HEK293 (cell line): ENCODE results near the gene GPR39.

Source experiments
- CTCF ChIA-PET: fragments of 350-600 bp; formaldehyde crosslinking; extraction: SDS; loops from one replicate; lab custom pipeline; 2021; ENCODE audit warnings: antibody characterized with exemption; lab: Yijun Ruan, JAX
- POLR2A ChIA-PET: fragments of 300-600 bp; formaldehyde crosslinking; extraction: SDS; loops from one replicate; lab custom pipeline; 2020; ENCODE audit warnings: antibody characterized with exemption, inconsistent platforms; lab: Yijun Ruan, JAX
- H3K27ac ChIP-seq: fragments of 200-500 bp; sonication (Bioruptor generic); 2 replicates; pipeline ENCODE4 v1.5.1; 2014; ENCODE audit warnings: low read depth, low read length, control low read depth, inconsistent platforms; ENCODE audit errors: extremely low read depth
- H3K36me3 ChIP-seq, 2 experiments: fragments of 200-500 bp in 1 of 2; sonication (Bioruptor generic) in 1 of 2; 1 replicate in 1 of 2; 2 replicates in 1 of 2; pipeline ENCODE4 v1.5.1; 2014 to 2017; ENCODE audit warnings: inconsistent platforms in 2 of 2, low read length in 2 of 2; ENCODE audit not compliant: control insufficient read depth in 2 of 2, insufficient read depth in 1 of 2
- H3K4me1 ChIP-seq: fragments of 200-500 bp; sonication (Bioruptor generic); 2 replicates; pipeline ENCODE4 v1.5.1; 2014; ENCODE audit warnings: mild to moderate bottlenecking, low read length, inconsistent platforms; ENCODE audit not compliant: control insufficient read depth, insufficient read depth
- H3K4me3 ChIP-seq: 2 replicates; pipeline ENCODE4 v1.5.1; 2011; ENCODE audit warnings: low read depth, mild to moderate bottlenecking, control low read depth, low read length, moderate library complexity
- H3K9me3 ChIP-seq: fragments of 200-500 bp; sonication (Bioruptor generic); 2 replicates; pipeline ENCODE4 v1.5.1; 2014; ENCODE audit warnings: low read depth, low read length, inconsistent platforms; ENCODE audit not compliant: control insufficient read depth, insufficient read depth
- GLI2 ChIP-seq: fragments of 450-650 bp; formaldehyde crosslinking; IDR thresholded peaks from 2 replicates; pipeline ENCODE4; 2017; ENCODE audit warnings: missing biosample characterization, missing genetic modification characterization, low read depth, borderline replicate concordance
- MZF1 ChIP-seq: fragments of 450-650 bp; formaldehyde crosslinking; IDR thresholded peaks from 2 replicates; pipeline ENCODE4 v1.5.1; 2017; ENCODE audit warnings: missing biosample characterization, missing genetic modification characterization, borderline replicate concordance
- PBX3 ChIP-seq: sonication (generic); formaldehyde crosslinking; IDR thresholded peaks from 2 replicates; pipeline ENCODE4 v1.8.1; 2022; ENCODE audit warnings: mild to moderate bottlenecking, moderate library complexity, missing genetic modification reagents
- PRDM10 ChIP-seq: fragments of 450-650 bp; formaldehyde crosslinking; IDR thresholded peaks from 2 replicates; pipeline ENCODE4 v1.5.1; 2016; ENCODE audit warnings: missing biosample characterization, missing genetic modification characterization
- SCRT1 ChIP-seq: fragments of 450-650 bp; formaldehyde crosslinking; IDR thresholded peaks from 2 replicates; pipeline ENCODE4 v1.5.1; 2016; ENCODE audit warnings: missing biosample characterization, missing genetic modification characterization, borderline replicate concordance
- SP7 ChIP-seq: fragments of 450-650 bp; formaldehyde crosslinking; IDR thresholded peaks from 2 replicates; pipeline ENCODE4 v1.5.1; 2016; ENCODE audit warnings: missing biosample characterization, missing genetic modification characterization
- ZBTB17 ChIP-seq: fragments of 450-650 bp; formaldehyde crosslinking; IDR thresholded peaks from 2 replicates; pipeline ENCODE4 v1.5.1; 2016; ENCODE audit warnings: missing biosample characterization, missing genetic modification characterization
- ZFP3 ChIP-seq: fragments of 450-650 bp; formaldehyde crosslinking; IDR thresholded peaks from 2 replicates; pipeline ENCODE4 v1.5.1; 2016; ENCODE audit warnings: low read depth, missing biosample characterization, missing genetic modification characterization
- ZNF23 ChIP-seq: fragments of 450-650 bp; formaldehyde crosslinking; IDR thresholded peaks from 2 replicates; pipeline ENCODE4 v1.5.1; 2016; ENCODE audit warnings: missing biosample characterization, missing genetic modification characterization, borderline replicate concordance
- ZNF292 ChIP-seq: fragments of 450-650 bp; formaldehyde crosslinking; IDR thresholded peaks from 2 replicates; pipeline ENCODE4 v1.5.1; 2016; ENCODE audit warnings: low read depth, missing biosample characterization, missing genetic modification characterization, borderline replicate concordance
- ZNF394 ChIP-seq: fragments of 450-650 bp; formaldehyde crosslinking; IDR thresholded peaks from 2 replicates; pipeline ENCODE4 v1.5.1; 2016; ENCODE audit warnings: missing biosample characterization, missing genetic modification characterization, mild to moderate bottlenecking, moderate library complexity, borderline replicate concordance
- ZNF426 ChIP-seq: fragments of 450-650 bp; formaldehyde crosslinking; IDR thresholded peaks from 2 replicates; pipeline ENCODE4 v1.5.1; 2017; ENCODE audit warnings: missing biosample characterization, missing genetic modification characterization, mild to moderate bottlenecking, inconsistent platforms, moderate library complexity
- ZNF501 ChIP-seq: fragments of 450-650 bp; formaldehyde crosslinking; IDR thresholded peaks from 2 replicates; pipeline ENCODE4 v1.5.1; 2016; ENCODE audit warnings: missing biosample characterization, missing genetic modification characterization
- ZNF645 ChIP-seq: fragments of 450-650 bp; formaldehyde crosslinking; IDR thresholded peaks from 2 replicates; pipeline ENCODE4; 2016; ENCODE audit warnings: missing biosample characterization, missing genetic modification characterization
- ZNF677 ChIP-seq: fragments of 450-650 bp; IDR thresholded peaks from 2 replicates; pipeline ENCODE4 v1.5.0; 2018; ENCODE audit warnings: missing biosample characterization, mild to moderate bottlenecking, missing genetic modification characterization, moderate library complexity
- ZNF701 ChIP-seq: fragments of 450-650 bp; formaldehyde crosslinking; IDR thresholded peaks from 2 replicates; pipeline ENCODE4 v1.5.1; 2016; ENCODE audit warnings: missing biosample characterization, missing genetic modification characterization
- ZSCAN30 ChIP-seq: fragments of 450-650 bp; IDR thresholded peaks from 2 replicates; pipeline ENCODE4 v1.5.1; 2018; ENCODE audit warnings: missing biosample characterization, mild to moderate bottlenecking, missing genetic modification characterization, moderate library complexity
- TF ChIP-seq, protein P1 (sequence below): fragments of 450-650 bp; formaldehyde crosslinking; IDR thresholded peaks from 2 replicates; pipeline ENCODE4 v1.5.1; 2016; ENCODE audit warnings: missing biosample characterization, missing genetic modification characterization
- TF ChIP-seq, protein P2 (sequence below): fragments of 450-650 bp; formaldehyde crosslinking; IDR thresholded peaks from 2 replicates; pipeline ENCODE4 v1.5.1; 2016; ENCODE audit warnings: missing biosample characterization, missing genetic modification characterization
- TF ChIP-seq, protein P3 (sequence below): fragments of 450-650 bp; formaldehyde crosslinking; conservative IDR thresholded peaks from 2 replicates; pipeline ENCODE4 v1.5.1; 2016; ENCODE audit warnings: low read depth, missing biosample characterization, missing genetic modification characterization

GPR39 gene

GRCh38 chr2:132407784-132408183 is 8.8 kb upstream of the GPR39 start:
- Histone ChIP-seq H3K4me1 (no peaks in the 10 kb centered on the region), H3K9me3 (no peaks in the 10 kb centered on the region), H3K27ac (no peak overlapping the region), H3K36me3 (no peaks in the 10 kb centered on the region), H3K4me3 (no peak overlapping the region)
- CTCF ChIA-PET, result interaction anchor here (1.6 kb wide), 1 partner anchor 59 kb away, joined by 6 read pairs; no protein-coding TSS in a partner anchor
- TF ChIP-seq ZNF394 (tag by site-specific recombination) (no peak), ZNF645 (tag by site-specific recombination) (no peak), ZFP3 (tag by site-specific recombination) (no peak), ZNF426 (tag by site-specific recombination) (no peak), ZNF23 (tag by site-specific recombination) (no peak), PBX3 (CRISPR knock-in tag) (no peak), ZNF701 (tag by site-specific recombination) (no peak), ZBTB17 (tag by site-specific recombination) (no peak), MZF1 (tag by site-specific recombination) (no peak), ZSCAN30 (tag by site-specific recombination) (no peak), ZNF677 (tag by site-specific recombination) (no peak), PRDM10 (tag by site-specific recombination) (no peak), ZNF292 (tag by site-specific recombination) (no peak), SCRT1 (tag by site-specific recombination) (no peak), ZNF501 (no peak), SP7 (tag by site-specific recombination) (no peak), GLI2 (tag by site-specific recombination) (no peak)
- TF ChIP-seq, protein P1, sequence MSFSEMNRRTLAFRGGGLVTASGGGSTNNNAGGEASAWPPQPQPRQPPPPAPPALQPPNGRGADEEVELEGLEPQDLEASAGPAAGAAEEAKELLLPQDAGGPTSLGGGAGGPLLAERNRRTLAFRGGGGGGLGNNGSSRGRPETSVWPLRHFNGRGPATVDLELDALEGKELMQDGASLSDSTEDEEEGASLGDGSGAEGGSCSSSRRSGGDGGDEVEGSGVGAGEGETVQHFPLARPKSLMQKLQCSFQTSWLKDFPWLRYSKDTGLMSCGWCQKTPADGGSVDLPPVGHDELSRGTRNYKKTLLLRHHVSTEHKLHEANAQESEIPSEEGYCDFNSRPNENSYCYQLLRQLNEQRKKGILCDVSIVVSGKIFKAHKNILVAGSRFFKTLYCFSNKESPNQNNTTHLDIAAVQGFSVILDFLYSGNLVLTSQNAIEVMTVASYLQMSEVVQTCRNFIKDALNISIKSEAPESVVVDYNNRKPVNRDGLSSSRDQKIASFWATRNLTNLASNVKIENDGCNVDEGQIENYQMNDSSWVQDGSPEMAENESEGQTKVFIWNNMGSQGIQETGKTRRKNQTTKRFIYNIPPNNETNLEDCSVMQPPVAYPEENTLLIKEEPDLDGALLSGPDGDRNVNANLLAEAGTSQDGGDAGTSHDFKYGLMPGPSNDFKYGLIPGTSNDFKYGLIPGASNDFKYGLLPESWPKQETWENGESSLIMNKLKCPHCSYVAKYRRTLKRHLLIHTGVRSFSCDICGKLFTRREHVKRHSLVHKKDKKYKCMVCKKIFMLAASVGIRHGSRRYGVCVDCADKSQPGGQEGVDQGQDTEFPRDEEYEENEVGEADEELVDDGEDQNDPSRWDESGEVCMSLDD (tag by site-specific recombination), result no peak
- TF ChIP-seq, protein P2, sequence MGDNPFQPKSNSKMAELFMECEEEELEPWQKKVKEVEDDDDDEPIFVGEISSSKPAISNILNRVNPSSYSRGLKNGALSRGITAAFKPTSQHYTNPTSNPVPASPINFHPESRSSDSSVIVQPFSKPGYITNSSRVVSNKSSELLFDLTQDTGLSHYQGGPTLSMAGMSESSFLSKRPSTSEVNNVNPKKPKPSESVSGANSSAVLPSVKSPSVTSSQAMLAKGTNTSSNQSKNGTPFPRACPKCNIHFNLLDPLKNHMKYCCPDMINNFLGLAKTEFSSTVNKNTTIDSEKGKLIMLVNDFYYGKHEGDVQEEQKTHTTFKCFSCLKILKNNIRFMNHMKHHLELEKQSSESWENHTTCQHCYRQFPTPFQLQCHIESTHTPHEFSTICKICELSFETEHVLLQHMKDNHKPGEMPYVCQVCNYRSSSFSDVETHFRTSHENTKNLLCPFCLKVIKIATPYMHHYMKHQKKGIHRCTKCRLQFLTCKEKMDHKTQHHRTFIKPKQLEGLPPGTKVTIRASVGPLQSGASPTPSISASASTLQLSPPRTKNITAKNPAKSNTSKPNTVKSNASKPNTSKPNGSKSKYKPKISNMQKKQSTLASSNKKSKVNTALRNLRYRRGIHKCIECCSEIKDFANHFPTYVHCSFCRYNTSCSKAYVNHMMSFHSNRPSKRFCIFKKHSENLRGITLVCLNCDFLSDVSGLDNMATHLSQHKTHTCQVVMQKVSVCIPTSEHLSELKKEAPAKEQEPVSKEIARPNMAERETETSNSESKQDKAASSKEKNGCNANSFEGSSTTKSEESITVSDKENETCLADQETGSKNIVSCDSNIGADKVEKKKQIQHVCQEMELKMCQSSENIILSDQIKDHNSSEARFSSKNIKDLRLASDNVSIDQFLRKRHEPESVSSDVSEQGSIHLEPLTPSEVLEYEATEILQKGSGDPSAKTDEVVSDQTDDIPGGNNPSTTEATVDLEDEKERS (tag by site-specific recombination), result no peak
- TF ChIP-seq, protein P3, sequence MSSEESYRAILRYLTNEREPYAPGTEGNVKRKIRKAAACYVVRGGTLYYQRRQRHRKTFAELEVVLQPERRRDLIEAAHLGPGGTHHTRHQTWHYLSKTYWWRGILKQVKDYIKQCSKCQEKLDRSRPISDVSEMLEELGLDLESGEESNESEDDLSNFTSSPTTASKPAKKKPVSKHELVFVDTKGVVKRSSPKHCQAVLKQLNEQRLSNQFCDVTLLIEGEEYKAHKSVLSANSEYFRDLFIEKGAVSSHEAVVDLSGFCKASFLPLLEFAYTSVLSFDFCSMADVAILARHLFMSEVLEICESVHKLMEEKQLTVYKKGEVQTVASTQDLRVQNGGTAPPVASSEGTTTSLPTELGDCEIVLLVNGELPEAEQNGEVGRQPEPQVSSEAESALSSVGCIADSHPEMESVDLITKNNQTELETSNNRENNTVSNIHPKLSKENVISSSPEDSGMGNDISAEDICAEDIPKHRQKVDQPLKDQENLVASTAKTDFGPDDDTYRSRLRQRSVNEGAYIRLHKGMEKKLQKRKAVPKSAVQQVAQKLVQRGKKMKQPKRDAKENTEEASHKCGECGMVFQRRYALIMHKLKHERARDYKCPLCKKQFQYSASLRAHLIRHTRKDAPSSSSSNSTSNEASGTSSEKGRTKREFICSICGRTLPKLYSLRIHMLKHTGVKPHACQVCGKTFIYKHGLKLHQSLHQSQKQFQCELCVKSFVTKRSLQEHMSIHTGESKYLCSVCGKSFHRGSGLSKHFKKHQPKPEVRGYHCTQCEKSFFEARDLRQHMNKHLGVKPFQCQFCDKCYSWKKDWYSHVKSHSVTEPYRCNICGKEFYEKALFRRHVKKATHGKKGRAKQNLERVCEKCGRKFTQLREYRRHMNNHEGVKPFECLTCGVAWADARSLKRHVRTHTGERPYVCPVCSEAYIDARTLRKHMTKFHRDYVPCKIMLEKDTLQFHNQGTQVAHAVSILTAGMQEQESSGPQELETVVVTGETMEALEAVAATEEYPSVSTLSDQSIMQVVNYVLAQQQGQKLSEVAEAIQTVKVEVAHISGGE (tag by site-specific recombination), result no peak
- POLR2A ChIA-PET, result no interaction called here
